Heart left ventricle (tissue), 16 donors: ENCODE results near the gene SAP30BP. TPM values are rescaled to one million over a fixed set of nuclear protein-coding genes. Genes with fewer than 3 reads are reported as not detected.

Experiments
- ATAC-seq, 4 donors: fragments of 200-7000 bp; cut with Tn5 transposase; one replicate each; pipeline ENCODE4 v1.9.1; 2020 to 2022; ENCODE audit warnings: moderate library complexity in 4 of 4, mild to moderate bottlenecking in 3 of 4, moderate number of reproducible peaks in 1 of 4
- DNase-seq, 5 donors: peaks; one replicate each; pipeline ENCODE4 v3.0.0-alpha.2; 2020
- H3K27ac ChIP-seq, 12 donors: fragments of 200-600 bp; sonication (generic) in 4 of 12; one replicate each; pipeline versions ENCODE4 v1.5.0 to v1.8.0; 2016 to 2022; ENCODE audit warnings: mild to moderate bottlenecking in 2 of 12
- H3K27me3 ChIP-seq, 9 donors: fragments of 200-600 bp; sonication (generic) in 2 of 9; one replicate each; pipeline versions ENCODE4 v1.5.1 to v1.8.0; 2016 to 2022; ENCODE audit warnings: mild to moderate bottlenecking in 3 of 9
- H3K36me3 ChIP-seq, 9 donors: fragments of 200-600 bp; sonication (generic) in 2 of 9; one replicate each; pipeline versions ENCODE4 v1.5.0 to v1.8.0; 2018 to 2022; ENCODE audit warnings: mild to moderate bottlenecking in 2 of 9
- H3K4me1 ChIP-seq, 12 donors: fragments of 200-600 bp; sonication (generic) in 4 of 12; one replicate each; pipeline versions ENCODE4 v1.5.0 to v1.8.0; 2016 to 2022; ENCODE audit warnings: mild to moderate bottlenecking in 3 of 12
- H3K4me3 ChIP-seq, 12 donors: fragments of 200-600 bp; sonication (generic) in 4 of 12; one replicate each; pipeline versions ENCODE4 v1.5.0 to v1.8.0; 2017 to 2022; ENCODE audit warnings: mild to moderate bottlenecking in 9 of 12, moderate library complexity in 4 of 12
- H3K9me3 ChIP-seq, 12 donors: fragments of 200-600 bp; sonication (generic) in 4 of 12; one replicate each; pipeline versions ENCODE4 v1.5.0 to v1.8.0; 2016 to 2022; ENCODE audit warnings: mild to moderate bottlenecking in 1 of 12
- POLR2A ChIP-seq, 2 donors: fragments of 450-650 bp; IDR thresholded peaks; one replicate each; pipeline ENCODE4 v1.6.1; 2017; ENCODE audit warnings: antibody characterized with exemption in 2 of 2, mild to moderate bottlenecking in 2 of 2, moderate library complexity in 2 of 2
- WGBS, 4 donors: extraction: QIAGEN DNeasy Blood & Tissue Kit in 2 of 4; methylation state at CpG; one replicate each; pipeline versions ENCODE4 v1.1.5 to v1.1.7; 2013 to 2018; 5-methylcytosine and 5-hydroxymethylcytosine counted together
- intact Hi-C, 10 donors: fragments of 100-400 bp; cut with DNase I; formaldehyde crosslinking; loops; one replicate each; pipeline versions ENCODE4 v1.11.1 to v1.14.2; 2022
- polyA plus RNA-seq, 2 donors: library from polyadenylated mRNA; stranded (reverse); fragments of 200-250 nt; gene quantifications; one replicate each; pipeline ENCODE4 v1.2.3, GENCODE V29; 2013
- total RNA-seq, 9 donors: library from RNA; depleted of rRNA in 2 of 9; stranded (reverse); fragments of >200 nt in 2 of 9; fragmentation: NEBNext Ultra II Directional in 3 of 9; extraction: Animal tissue kit (Norgen Biotek cat#: 25700) in 3 of 9; gene quantifications; one replicate each; pipeline versions ENCODE4 v1.1.0 to v1.2.4, GENCODE V29; 2016 to 2023
- TF ChIP-seq, protein P1 (sequence below), 12 donors: fragments of 200-600 bp; sonication (generic) in 4 of 12; IDR thresholded peaks; one replicate each; pipeline versions ENCODE4 v1.5.0 to v1.8.0; 2018 to 2022; ENCODE audit warnings: antibody characterized with exemption in 12 of 12, mild to moderate bottlenecking in 5 of 12
- donor health status: ischemic (EF 13 %, LVEDD 7.1; RV severe dilation, severe dysfunction).
- donor health status: healthy with polysubstance abuse.
- donor health status: DM: no; HTN: yes; CAD: no.
- donor health status: DM: no; HTN: no; CAD: no.
- donor health status: ischemic (EF 25% LVEDD 6.9; RV normal size, moderate dysfunction).
- donor health status: ischemic (EF 25% LVEDD 5.7; RV mildly dilated, moderate dysfunction).
- donor health status: healthy.
- donor health status: DM: yes; HTN: yes; CAD: no.
- donor health status: ischemic (EF 35%, LVEDD 5.7; RV mildly dilated, moderate dysfunction).
- donor health status: nonischemic (EF 11% LVEDD 7.7; RV severe dilation, severe dysfunction).
- donor health status: DM: yes; HTN: yes; CAD: no.
- donor health status: PGD.
- donor health status: ischemic (EF 29% LVEDD 5.4; RV normal size, mild dysfunction).
- donor health status: nonischemic (EF 23%, LVEDD 6.1; RV moderate dilation, normal function).

Gene SAP30BP
- total and polyA plus RNA-seq, 11 donors, result 40.9 to 121 (median 54.6) TPM

DNA sequence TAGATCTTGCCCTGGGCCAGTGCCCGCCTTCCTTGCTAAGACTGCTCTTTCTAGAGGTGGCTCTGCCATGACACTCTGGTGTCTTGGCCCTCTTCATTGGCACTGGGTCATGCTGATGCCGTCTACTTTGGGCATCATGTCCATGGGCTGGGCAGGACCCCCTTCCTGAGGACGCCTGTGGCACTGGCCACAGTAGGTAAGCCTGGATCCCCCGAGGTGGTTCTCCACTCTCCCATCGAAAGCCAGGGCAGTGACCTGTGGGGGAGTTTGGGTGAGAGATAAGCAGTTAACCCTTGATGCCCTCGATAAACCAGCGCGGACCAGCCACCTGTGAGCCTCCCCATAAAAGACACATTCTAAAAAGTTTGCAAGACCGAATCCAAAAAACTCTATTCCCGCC lies 34.1 kb downstream of the SAP30BP start:
- no peaks in the 10 kb centered on the region for H3K27me3 ChIP-seq
- intact Hi-C loops, result no loop called here
- no peak overlapping the region for H3K4me3 ChIP-seq
- H3K9me3 ChIP-seq, result no peaks in the 10 kb centered on the region
- TF ChIP-seq, protein P1, sequence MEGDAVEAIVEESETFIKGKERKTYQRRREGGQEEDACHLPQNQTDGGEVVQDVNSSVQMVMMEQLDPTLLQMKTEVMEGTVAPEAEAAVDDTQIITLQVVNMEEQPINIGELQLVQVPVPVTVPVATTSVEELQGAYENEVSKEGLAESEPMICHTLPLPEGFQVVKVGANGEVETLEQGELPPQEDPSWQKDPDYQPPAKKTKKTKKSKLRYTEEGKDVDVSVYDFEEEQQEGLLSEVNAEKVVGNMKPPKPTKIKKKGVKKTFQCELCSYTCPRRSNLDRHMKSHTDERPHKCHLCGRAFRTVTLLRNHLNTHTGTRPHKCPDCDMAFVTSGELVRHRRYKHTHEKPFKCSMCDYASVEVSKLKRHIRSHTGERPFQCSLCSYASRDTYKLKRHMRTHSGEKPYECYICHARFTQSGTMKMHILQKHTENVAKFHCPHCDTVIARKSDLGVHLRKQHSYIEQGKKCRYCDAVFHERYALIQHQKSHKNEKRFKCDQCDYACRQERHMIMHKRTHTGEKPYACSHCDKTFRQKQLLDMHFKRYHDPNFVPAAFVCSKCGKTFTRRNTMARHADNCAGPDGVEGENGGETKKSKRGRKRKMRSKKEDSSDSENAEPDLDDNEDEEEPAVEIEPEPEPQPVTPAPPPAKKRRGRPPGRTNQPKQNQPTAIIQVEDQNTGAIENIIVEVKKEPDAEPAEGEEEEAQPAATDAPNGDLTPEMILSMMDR (IDR thresholded peaks at IDR 0.05), result no peak
- TF ChIP-seq POLR2A (IDR thresholded peaks at IDR 0.05), result no peak
- WGBS, 4 donors, result 84 to 87% (median 86%) methylated on average over 10 of the region's 10 CpGs
- DNase-seq, result peak in 1 of 5 donors; percentile 41
- no peak for ATAC-seq
- peak overlapping the region in 11 of 12 donors; percentile 51 to 95 (median 78) for H3K27ac ChIP-seq
- peaks cover 0 to 86% (median 66%) of the 10 kb centered on the region in 9 donors for H3K36me3 ChIP-seq
- H3K4me1 ChIP-seq, result peaks cover 12 to 63% (median 48%) of the 10 kb centered on the region in 12 donors

DNA sequence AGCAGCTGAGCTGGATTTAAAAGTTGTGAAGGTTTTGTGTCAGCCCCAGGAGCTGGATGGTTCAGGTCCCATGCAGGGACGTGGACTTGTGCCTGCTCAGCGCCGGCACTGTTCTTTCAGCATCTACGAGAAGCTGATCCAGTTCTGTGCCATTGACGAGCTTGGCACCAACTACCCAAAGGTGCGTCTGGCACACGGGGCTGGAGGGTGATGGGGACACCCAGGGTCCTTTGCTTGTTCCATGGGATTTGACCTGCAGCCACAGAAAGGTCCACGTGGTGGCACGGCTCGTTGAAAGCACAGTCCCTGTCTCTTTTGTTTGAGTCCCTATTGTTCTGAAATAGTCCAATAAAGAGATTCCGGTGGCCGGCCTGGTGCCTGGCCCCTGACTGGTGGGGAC lies 36.1 kb downstream of the SAP30BP start:
- H3K27ac ChIP-seq, result no peak overlapping the region
- DNase-seq, result no peak
- H3K9me3 ChIP-seq, result no peaks in the 10 kb centered on the region
- no peaks in the 10 kb centered on the region for H3K27me3 ChIP-seq
- peaks cover 5 to 63% (median 38%) of the 10 kb centered on the region in 12 donors for H3K4me1 ChIP-seq
- no peak overlapping the region for H3K4me3 ChIP-seq
- 96 to 98% (median 97%) methylated on average over 4 to 12 of the region's 12 CpGs for WGBS, 4 donors
- peaks cover 0 to 95% (median 81%) of the 10 kb centered on the region in 9 donors for H3K36me3 ChIP-seq
- TF ChIP-seq, protein P1 (IDR thresholded peaks at IDR 0.05), result no peak
- TF ChIP-seq POLR2A (IDR thresholded peaks at IDR 0.05), result no peak
- no peak for ATAC-seq
- intact Hi-C loops, result no loop called here

DNA sequence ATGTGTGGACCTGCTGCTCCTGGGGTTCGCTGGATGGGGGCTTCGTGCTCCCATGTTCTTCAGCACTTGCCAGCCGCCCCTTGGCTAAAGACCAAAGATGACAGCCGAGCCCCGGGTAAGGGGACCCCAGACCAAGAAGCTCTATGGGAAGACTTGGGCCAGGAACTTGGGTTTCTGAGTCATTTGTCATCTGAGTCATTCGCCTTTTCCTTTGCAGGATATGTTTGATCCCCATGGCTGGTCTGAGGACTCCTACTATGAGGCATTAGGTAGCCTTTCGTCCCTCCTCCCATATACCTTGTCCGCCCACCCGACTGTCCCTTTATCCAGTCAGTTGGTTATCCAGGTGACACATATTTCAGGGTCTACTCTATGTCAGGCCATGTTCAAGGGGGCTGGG lies 36.5 kb downstream of the SAP30BP start:
- no peak for TF ChIP-seq POLR2A (IDR thresholded peaks at IDR 0.05)
- TF ChIP-seq, protein P1 (IDR thresholded peaks at IDR 0.05), result no peak
- DNase-seq (no peak), ATAC-seq (no peak)
- Histone ChIP-seq H3K27me3 (no peaks in the 10 kb centered on the region), H3K9me3 (no peaks in the 10 kb centered on the region), H3K27ac (no peak overlapping the region), H3K4me1 (peaks cover 5 to 61% (median 36%) of the 10 kb centered on the region in 12 donors), H3K36me3 (peaks cover 0 to 98% (median 85%) of the 10 kb centered on the region in 9 donors), H3K4me3 (no peak overlapping the region)
- WGBS, 4 donors, result 95 to 98% (median 96%) methylated on average over 7 to 9 of the region's 9 CpGs
- intact Hi-C loops, result no loop called here

DNA sequence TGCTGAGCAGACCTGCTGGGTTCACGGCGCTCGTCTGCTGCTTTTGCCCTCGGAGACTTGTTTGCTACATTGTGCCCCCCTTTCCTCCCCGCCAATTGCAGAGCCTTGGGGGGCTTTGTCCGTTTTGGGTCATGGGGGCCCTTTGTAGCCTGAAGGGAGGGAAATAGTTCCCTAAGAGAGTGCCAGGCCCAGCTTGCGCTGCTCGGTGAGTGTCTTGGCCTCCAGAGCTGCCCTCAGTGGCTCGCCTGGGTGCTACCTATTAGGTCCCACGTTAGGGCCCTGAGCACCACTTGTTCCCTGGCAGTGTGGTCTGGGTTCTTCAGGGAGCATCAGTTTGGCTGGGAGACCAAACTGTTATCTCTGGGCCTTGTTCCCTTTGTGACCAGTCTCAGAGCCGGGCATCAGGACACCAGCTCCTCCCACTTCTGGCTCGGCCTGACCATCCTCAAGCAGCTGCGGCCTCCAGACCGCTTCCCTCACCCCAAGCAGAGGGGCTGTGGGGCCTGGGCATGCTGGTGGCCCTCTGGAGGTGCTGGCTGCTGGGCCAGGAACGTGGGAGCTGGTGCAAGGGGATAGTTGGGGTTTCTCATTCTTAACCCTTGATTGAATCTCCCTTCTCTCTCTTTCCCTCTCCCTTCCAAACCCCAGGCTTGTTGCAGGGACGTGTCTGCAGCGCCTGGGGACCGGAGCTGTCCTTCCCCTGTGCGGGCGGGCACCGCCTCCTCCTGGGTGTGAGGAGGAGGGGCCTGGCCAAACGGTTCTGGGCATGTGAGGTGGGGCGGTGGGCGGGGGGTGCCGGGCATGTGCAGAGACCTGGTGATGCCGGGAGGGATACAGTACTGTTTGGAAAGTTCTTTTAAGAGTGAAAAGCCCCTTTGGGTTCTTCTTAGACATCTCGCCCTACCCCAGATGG lies 38.1 kb downstream of the SAP30BP start:
- TF ChIP-seq, protein P1 (IDR thresholded peaks at IDR 0.05), result no peak
- TF ChIP-seq POLR2A (IDR thresholded peaks at IDR 0.05), result no peak
- Histone ChIP-seq H3K4me1 (peaks cover under 1 to 45% (median 22%) of the 10 kb centered on the region in 12 donors), H3K9me3 (no peaks in the 10 kb centered on the region), H3K27ac (peak overlapping the region in 1 of 12 donors; percentile 44), H3K4me3 (no peak overlapping the region), H3K36me3 (peaks cover 0 to 88% (median 80%) of the 10 kb centered on the region in 9 donors), H3K27me3 (no peaks in the 10 kb centered on the region)
- DNase-seq (peak in 3 of 5 donors; percentile 58 to 65 (median 63)), ATAC-seq (peak; percentile 18 to 77 (median 74))
- WGBS, 4 donors, result 77 to 85% (median 80%) methylated on average over 23 to 27 of the region's 27 CpGs
- intact Hi-C loops, result no loop called here
